GM06990 (cell line): Measurements from ENCODE around the gene CDK2AP2.

Source experiments
- DNase-seq: peaks from one replicate; pipeline ENCODE4 v3.0.0-alpha.2; 2011; ENCODE audit not compliant: insufficient read length; ENCODE audit errors: extremely low read depth
- H3K27me3 ChIP-seq: replicated peaks from 2 replicates; pipeline ENCODE4 v1.6.0; 2011; ENCODE audit warnings: low read length; ENCODE audit not compliant: control insufficient read depth, insufficient read depth
- H3K36me3 ChIP-seq: 2 replicates; pipeline ENCODE4 v1.5.1; 2011; ENCODE audit warnings: low read length; ENCODE audit not compliant: control insufficient read depth, insufficient read depth
- H3K4me3 ChIP-seq: replicated peaks from 2 replicates; pipeline ENCODE4 v1.5.1; 2011; ENCODE audit warnings: low read depth, mild to moderate bottlenecking, control low read depth, low read length
- CTCF ChIP-seq: IDR thresholded peaks from 2 replicates; pipeline ENCODE4 v1.5.1; 2011; ENCODE audit warnings: low read length, control low read depth, mild to moderate bottlenecking, inconsistent platforms; ENCODE audit not compliant: insufficient read depth, poor library complexity, severe bottlenecking

Gene CDK2AP2

DNA sequence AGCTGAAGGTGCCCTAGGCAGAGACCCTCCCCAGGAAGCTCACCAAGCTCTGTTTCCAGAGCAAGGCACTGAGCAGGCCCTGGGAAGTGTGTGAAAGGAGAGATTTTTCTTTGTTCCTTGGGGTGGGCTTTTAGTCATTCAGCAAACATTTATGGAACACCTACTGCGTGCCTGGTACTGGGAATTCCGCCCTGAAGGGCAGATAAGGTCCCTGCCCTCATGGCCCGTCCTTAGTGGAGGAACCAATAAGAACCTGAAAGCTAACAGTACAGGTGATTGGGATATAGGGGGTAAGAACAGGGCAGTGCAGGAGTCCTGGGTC, 42.8 kb downstream of the CDK2AP2 start:
- Histone ChIP-seq H3K36me3 (no peaks in the 10 kb centered on the region; the same call in none of the 2 replicates), H3K4me3 (peak overlapping the region; percentile 93), H3K27me3 (no peaks in the 10 kb centered on the region)
- TF ChIP-seq CTCF: no peak
- DNase-seq: no peak

DNA sequence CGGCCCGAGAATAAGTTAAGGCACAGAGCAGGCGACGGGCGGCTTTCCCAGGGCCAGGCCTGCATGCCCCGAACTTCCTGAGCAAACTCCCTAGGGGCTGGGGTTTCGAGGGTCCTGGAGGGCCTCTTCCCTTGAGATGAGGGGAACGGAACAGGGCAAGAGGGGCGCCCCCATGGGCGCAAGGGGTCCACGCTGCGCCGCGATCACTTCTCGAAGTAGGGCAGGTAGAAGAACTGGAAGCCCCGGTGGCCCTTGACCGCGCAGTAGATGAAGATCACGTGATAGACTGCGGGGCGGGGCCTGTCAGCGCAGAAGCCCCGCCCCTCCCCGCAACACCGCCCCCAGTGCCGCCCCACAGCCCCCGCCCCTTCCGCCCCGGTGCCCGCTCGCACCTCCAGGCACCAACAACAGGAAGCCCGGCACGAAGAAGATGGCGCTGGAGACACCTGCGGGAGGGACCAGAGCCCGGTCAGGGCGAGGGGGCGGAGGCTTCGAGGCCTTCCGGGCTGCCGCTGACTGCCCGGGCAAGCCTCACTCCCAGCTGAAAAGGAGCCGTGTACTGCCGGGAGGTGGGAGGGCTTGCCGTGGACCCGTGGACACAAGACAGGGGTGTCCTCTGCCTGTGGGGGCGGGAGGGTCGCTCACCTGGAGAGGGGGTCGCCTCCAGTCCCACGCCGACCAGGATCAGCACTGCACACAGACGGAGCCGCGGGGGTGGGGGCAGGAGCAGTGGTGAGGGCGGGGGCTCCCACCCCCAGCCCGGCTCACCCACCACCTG, 43.4 kb downstream of the CDK2AP2 start:
- Histone ChIP-seq H3K4me3 (peak overlapping the region; percentile 93), H3K27me3 (no peaks in the 10 kb centered on the region), H3K36me3 (no peaks in the 10 kb centered on the region; the same call in none of the 2 replicates)
- peak; percentile 92 for DNase-seq
- TF ChIP-seq CTCF: no peak

DNA sequence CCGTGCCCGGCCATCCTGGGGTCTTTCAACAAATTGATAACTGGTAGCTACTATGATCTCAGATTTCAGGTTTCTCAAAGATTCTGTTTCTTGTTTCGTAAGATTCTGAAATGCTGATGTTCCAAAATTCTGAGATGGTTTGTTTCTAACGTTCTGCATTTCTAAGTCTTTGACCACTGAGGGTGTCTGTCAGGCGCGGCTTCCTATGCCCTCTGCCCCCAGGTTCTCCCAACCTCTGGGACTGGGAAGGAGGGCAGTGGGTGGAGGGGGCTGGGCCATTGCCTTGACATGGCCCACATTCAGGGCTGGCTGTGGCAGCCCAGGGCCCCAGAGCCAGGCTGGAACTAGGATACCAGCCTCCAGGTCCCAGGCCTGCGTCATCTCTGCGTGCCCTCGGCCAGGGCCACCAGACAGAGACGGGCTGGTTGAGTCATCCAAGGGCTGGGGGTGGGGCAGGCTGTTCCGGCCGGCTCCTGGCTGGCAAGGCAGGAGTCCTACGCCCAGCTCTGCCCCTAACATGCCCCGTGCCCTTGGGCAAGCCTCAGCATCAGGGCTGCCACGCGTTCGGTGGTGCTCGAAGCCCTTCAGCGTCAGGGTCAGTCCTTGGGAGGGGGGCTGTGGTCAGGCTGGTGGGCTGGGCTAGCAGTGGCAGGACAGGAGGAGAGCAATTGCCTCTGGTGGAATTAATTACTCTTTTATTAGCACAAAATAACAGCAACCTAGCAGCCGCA, 44.1 kb downstream of the CDK2AP2 start:
- Histone ChIP-seq H3K27me3 (no peaks in the 10 kb centered on the region), H3K36me3 (no peaks in the 10 kb centered on the region; the same call in none of the 2 replicates), H3K4me3 (peak overlapping the region; percentile 50)
- TF ChIP-seq CTCF: no peak
- DNase-seq: no peak

DNA sequence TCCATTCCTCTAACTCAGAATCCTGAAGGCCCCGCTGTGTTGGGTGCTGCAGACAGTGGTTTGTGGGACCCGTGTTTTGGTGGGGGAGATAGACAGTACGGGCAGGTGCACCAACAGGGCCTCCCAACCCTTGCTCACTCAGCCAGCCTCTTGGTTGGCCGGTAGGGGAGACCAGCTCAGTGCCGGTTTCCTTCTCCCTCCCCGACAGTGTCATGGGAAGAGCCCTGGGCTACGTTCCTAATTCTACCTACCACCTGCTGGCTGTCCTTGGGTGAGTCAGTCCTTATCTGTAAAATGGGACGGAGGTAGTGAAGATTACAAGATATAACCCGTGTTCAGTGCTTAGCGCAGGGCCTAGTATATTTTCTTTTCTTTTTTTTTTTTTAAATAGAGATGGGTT, 44.8 kb downstream of the CDK2AP2 start:
- Histone ChIP-seq H3K4me3 (no peak overlapping the region), H3K36me3 (no peaks in the 10 kb centered on the region; the same call in none of the 2 replicates), H3K27me3 (no peaks in the 10 kb centered on the region)
- TF ChIP-seq CTCF: no peak
- no peak for DNase-seq

GRCh38 chr11:67458266-67458665, 49.7 kb downstream of the CDK2AP2 start:
- Histone ChIP-seq H3K36me3 (no peaks in the 10 kb centered on the region; the same call in 1 of the 2 replicates), H3K4me3 (no peak overlapping the region), H3K27me3 (no peaks in the 10 kb centered on the region)
- no peak for TF ChIP-seq CTCF
- DNase-seq: no peak
